ENCODE results near the gene THSD4. TPM values are rescaled to one million over a fixed set of nuclear protein-coding genes. Genes with fewer than 3 reads are reported as not detected.

Gene THSD4
- total and polyA plus RNA-seq, 2 of the 8 experiments (the other 6 are each of a cell fraction or from before 2014, with no cell fraction given), result 2.5 to 6.2 TPM

DNA sequence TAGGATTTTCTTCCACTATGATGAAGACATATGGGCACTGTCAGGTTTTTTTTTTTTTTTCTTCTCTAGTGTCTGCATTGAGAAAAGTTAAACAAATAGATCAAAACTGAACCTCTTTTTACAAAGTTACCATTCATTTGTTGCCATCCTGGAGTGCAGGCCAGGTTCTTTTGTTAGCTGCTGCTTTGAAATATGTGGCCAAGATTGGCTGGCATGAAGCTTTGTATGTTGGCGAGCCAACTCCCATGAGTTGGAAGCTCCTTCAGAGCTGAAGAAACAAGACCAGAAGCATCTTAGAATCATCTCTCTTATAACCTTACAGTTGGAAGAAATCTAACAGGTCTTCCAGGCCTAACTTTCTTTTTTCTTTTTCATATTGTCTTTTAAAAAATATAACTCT lies 346.5 kb downstream of the THSD4 start:
- Histone ChIP-seq H3K4me1 (replicated peaks in 1 of 4; ENCODE audit: control insufficient read depth in 3 of 4, insufficient read depth in 4 of 4, low read length in 3 of 4) (peaks cover 2 to 5% (median 2%) of the 10 kb centered on the region in 4 experiments; a peak in 5 of 7 replicates), H3K23me2 (ENCODE audit: low read depth, low read length) (no peaks in the 10 kb centered on the region), H3K56ac (replicated peaks; ENCODE audit: insufficient read length, low read depth, low read length) (no peak overlapping the region), H2AFZ (ENCODE audit: low read length) (no peak overlapping the region), H3K27me3 (replicated peaks in 1 of 4; ENCODE audit: control insufficient read depth in 3 of 4, extremely low read depth in 1 of 4, insufficient read depth in 3 of 4, low read length in 3 of 4) (no peaks in the 10 kb centered on the region), H3K18ac (ENCODE audit: extremely low read depth, low read length) (no peak overlapping the region), H4K8ac (ENCODE audit: extremely low read depth, insufficient read depth, low read length) (no peak overlapping the region), H3K27ac (ENCODE audit: low read depth, low read length) (no peak overlapping the region), H4K91ac (replicated peaks; ENCODE audit: insufficient read length, low read length) (no peak overlapping the region), H3K9ac (replicated peaks in 1 of 4; ENCODE audit: extremely low read depth in 1 of 4, low read depth in 3 of 4, low read length in 3 of 4) (no peak overlapping the region), H3K79me1 (ENCODE audit: low read depth, low read length) (no peaks in the 10 kb centered on the region), H3K4me3 (ENCODE audit: extremely low read depth in 1 of 4, insufficient read depth in 2 of 4, low read depth in 3 of 4, low read length in 4 of 4) (no peak overlapping the region), H3K79me2 (ENCODE audit: control insufficient read depth in 1 of 2, insufficient read depth in 2 of 2, low read length in 2 of 2) (no peaks in the 10 kb centered on the region), H3K9me3 (ENCODE audit: insufficient read depth in 2 of 2, low read depth in 1 of 2, low read length in 1 of 2) (no peaks in the 10 kb centered on the region), H2BK12ac (ENCODE audit: low read depth, low read length) (no peak overlapping the region), H2BK15ac (ENCODE audit: low read length) (no peak overlapping the region), H3K23ac (ENCODE audit: insufficient read length) (no peak overlapping the region), H3K14ac (ENCODE audit: insufficient read length) (no peak overlapping the region), H2AK5ac (ENCODE audit: low read depth, low read length) (no peak overlapping the region), H3K4ac (replicated peaks; ENCODE audit: insufficient read length, low read depth, low read length) (no peak overlapping the region), H4K20me1 (replicated peaks in 1 of 2; ENCODE audit: control insufficient read depth in 1 of 2, insufficient read depth in 2 of 2, low read length in 2 of 2) (no peaks in the 10 kb centered on the region), H2BK5ac (ENCODE audit: low read depth, low read length) (no peak overlapping the region), H3K4me2 (ENCODE audit: insufficient read depth in 1 of 2, low read depth in 2 of 2, low read length in 2 of 2) (no peak overlapping the region), H2BK20ac (ENCODE audit: low read length) (no peak overlapping the region), H3K36me3 (ENCODE audit: control insufficient read depth in 2 of 4, insufficient read depth in 4 of 4, low read length in 3 of 4) (no peaks in the 10 kb centered on the region), H4K5ac (ENCODE audit: insufficient read length, low read depth, low read length) (no peak overlapping the region), H2BK120ac (replicated peaks; ENCODE audit: low read depth, low read length) (no peak overlapping the region)
- TF ChIP-seq PHF8 (conservative IDR thresholded peaks at IDR 0.05; ENCODE audit: low read depth, low read length) (no peak), CREB1 (IDR thresholded peaks at IDR 0.05) (no peak), GABPA (IDR thresholded peaks at IDR 0.05; ENCODE audit: borderline replicate concordance, insufficient read depth, low read length) (no peak), SUZ12 (IDR thresholded peaks at IDR 0.05; ENCODE audit: low read length) (no peak), RFX5 (IDR thresholded peaks at IDR 0.05; ENCODE audit: borderline replicate concordance, low read depth, low read length) (no peak), SIN3A (conservative IDR thresholded peaks at IDR 0.05 in 1 of 2, IDR thresholded peaks at IDR 0.05 in 1 of 2; ENCODE audit: low read depth in 1 of 2, low read length in 2 of 2) (no peak), RBBP5 (IDR thresholded peaks at IDR 0.05; ENCODE audit: borderline replicate concordance, low read depth, low read length) (no peak), TAF7 (optimal IDR thresholded peaks at IDR 0.05; ENCODE audit: borderline replicate concordance, low read depth, low read length) (no peak), KDM1A (IDR thresholded peaks at IDR 0.05; ENCODE audit: borderline replicate concordance, low read length) (no peak), POLR2A (IDR thresholded peaks at IDR 0.05; ENCODE audit: control extremely low read depth in 1 of 2, low read depth in 2 of 2, low read length in 2 of 2) (no peak), CTBP2 (IDR thresholded peaks at IDR 0.05; ENCODE audit: borderline replicate concordance, insufficient read depth, insufficient read length, low read length) (no peak)
- 81% methylated on average over 1 of the region's 1 CpG; no CpG with 5 or more reads in 1 of the 2 experiments for WGBS, 2 experiments (ENCODE audit: extremely low coverage in 1 of 2, insufficient coverage in 1 of 2, insufficient read length in 1 of 2, insufficient replicate concordance in 2 of 2, low coverage in 1 of 2, low lambda C conversion rate in 2 of 2, missing lambda C conversion rate in 1 of 2)
- DNase-seq (ENCODE audit: low read depth in 1 of 2, low spot score in 2 of 2) (no peak), FAIRE-seq (no peak)
- CTCF ChIA-PET (ENCODE audit: partially characterized antibody), result interaction anchor here (0.7 to 2.4 kb wide), 5 partner anchors 8 to 330 kb away, joined by 3 to 10 read pairs (median 3); no protein-coding TSS in a partner anchor
- POLR2A ChIA-PET (ENCODE audit: partially characterized antibody), result no interaction called here

Measured in H1 (cell line).